NT2/D1 (cell line): ENCODE data around the gene ZNF580.

ENCODE experiments used
- YY1 ChIP-seq: IDR thresholded peaks from 2 replicates; pipeline ENCODE4 v1.6.1; 2011; ENCODE audit not compliant: insufficient read length, insufficient read depth
- ZNF274 ChIP-seq: IDR thresholded peaks from 2 replicates; pipeline ENCODE4 v1.6.1; 2011; ENCODE audit warnings: mild to moderate bottlenecking, low read depth, low read length

- TF ChIP-seq ZNF274 = no peak
- TF ChIP-seq YY1 = no peak
Measured at GRCh38 chr19:55611300-55611982, 29.4 kb upstream of the ZNF580 start.
